Measurements from ENCODE around the gene FBXW10.
A peak's percentile ranks its signal among the peaks of the same experiment; 100 is the strongest.
"Not testable (repeated sequence)": the region's sequence is repeated elsewhere in the genome, so short reads cannot be mapped to it uniquely, and the experiment has no call there.

Gene FBXW10, protein sequence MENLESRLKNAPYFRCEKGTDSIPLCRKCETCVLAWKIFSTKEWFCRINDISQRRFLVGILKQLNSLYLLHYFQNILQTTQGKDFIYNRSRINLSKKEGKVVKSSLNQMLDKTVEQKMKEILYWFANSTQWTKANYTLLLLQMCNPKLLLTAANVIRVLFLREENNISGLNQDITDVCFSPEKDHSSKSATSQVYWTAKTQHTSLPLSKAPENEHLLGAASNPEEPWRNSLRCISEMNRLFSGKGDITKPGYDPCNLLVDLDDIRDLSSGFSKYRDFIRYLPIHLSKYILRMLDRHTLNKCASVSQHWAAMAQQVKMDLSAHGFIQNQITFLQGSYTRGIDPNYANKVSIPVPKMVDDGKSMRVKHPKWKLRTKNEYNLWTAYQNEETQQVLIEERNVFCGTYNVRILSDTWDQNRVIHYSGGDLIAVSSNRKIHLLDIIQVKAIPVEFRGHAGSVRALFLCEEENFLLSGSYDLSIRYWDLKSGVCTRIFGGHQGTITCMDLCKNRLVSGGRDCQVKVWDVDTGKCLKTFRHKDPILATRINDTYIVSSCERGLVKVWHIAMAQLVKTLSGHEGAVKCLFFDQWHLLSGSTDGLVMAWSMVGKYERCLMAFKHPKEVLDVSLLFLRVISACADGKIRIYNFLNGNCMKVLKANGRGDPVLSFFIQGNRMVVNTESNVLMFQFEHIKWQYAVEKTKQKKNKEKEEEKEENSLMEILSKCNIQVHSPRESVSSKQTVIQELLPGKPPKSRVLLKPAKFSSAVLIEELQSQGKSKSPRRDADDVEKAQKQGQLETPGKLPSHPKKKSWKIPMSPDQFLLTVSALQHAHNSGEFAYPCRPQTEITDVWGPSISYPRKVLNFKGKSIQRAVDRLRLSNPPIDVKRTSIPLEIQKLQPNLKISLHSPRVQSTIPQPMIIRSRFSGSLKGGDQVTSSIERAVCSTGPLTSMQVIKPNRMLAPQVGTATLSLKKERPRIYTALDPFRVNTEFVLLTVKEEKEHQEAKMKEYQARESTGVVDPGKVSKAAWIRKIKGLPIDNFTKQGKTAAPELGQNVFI

GRCh38 chr17:18743699-18744421, at the start of gene FBXW10:
Gene FBXW10 (plus strand): TSS chr17:18744054. CDS start chr17:18744245, 191 bp downstream.
- not testable (repeated sequence) for DNase-seq

GRCh38 chr17:18695143-18695542, 48.7 kb upstream of the FBXW10 start:
- not testable (repeated sequence) for DNase-seq

DNA sequence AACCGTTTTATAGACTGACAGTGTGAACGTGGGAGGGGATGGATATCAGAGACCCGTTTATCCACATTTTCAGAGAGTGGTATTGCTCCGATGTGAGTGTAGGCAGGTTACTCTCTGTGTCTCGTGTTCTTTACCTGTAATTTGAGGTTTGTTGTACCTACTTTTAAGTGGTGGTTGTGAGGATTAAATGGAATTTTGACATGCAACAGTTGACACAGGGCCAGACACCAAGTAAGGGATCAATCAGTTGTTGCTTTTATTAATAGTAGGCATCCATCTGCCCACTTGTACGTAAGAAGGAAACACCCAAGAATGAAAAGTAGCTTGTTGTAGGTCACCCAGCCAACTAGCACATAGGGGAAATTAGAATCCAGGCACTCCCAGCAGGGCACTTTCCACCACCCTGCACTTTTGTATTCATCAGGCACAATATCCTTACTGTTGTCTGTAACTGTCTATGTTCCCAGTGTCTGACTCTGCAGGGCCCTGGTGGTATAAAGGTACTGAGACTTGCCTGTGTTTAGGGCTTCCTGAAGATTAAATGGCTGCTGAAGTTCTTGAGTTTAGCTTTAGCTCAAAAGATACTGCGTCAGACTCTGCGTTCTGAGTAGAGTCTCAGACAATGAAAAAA, 45.3 kb upstream of the FBXW10 start:
- not testable (repeated sequence) for DNase-seq

DNA sequence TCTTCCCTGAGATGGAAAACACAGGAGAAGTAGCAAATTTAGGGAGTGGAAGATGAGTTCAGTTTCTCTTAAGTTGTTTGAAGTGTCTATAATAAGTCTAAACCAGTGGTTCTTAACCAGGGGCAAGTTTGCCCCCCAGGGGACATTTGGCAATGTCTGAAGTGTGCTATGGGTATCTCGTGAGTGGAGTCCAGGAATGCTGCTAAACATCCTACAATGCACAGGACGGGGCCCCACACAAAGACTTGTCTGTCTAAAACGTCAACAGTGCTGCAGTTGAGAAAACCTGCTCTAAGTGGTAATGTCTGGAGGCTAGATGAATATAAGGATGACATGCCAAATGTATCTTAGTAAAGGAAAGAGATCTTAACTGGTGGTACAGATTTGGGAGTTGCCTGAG, 37.9 kb upstream of the FBXW10 start:
- not testable (repeated sequence) for DNase-seq

DNA sequence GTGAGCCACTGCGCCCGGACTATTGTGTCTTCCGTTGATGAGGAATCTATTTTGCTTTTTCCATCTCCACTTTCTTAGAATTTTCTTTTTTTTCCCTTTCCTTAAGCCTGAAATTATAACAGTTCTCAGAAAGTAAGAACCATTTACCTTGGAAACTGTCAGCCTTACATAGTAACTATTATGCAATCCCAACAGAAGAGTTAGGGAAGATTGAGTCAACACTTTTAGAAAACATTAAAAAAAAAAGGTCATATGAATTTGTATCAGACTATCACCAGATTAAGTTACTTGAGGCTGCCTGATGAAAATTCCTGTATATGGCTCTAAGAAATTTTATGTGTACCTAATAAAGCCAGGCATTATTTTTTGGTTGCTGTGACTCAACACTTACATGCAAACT, 35.6 kb upstream of the FBXW10 start:
- not testable (repeated sequence) for DNase-seq

- peak in 1 of 2 donors; percentile 41 for DNase-seq
Measured at GRCh38 chr17:18712354-18712999, 31.4 kb upstream of the FBXW10 start.

GRCh38 chr17:18718643-18719427, 25.0 kb upstream of the FBXW10 start:
- DNase-seq: not testable (repeated sequence)

GRCh38 chr17:18719428-18720110, 24.3 kb upstream of the FBXW10 start:
- not testable (repeated sequence) for DNase-seq

DNA sequence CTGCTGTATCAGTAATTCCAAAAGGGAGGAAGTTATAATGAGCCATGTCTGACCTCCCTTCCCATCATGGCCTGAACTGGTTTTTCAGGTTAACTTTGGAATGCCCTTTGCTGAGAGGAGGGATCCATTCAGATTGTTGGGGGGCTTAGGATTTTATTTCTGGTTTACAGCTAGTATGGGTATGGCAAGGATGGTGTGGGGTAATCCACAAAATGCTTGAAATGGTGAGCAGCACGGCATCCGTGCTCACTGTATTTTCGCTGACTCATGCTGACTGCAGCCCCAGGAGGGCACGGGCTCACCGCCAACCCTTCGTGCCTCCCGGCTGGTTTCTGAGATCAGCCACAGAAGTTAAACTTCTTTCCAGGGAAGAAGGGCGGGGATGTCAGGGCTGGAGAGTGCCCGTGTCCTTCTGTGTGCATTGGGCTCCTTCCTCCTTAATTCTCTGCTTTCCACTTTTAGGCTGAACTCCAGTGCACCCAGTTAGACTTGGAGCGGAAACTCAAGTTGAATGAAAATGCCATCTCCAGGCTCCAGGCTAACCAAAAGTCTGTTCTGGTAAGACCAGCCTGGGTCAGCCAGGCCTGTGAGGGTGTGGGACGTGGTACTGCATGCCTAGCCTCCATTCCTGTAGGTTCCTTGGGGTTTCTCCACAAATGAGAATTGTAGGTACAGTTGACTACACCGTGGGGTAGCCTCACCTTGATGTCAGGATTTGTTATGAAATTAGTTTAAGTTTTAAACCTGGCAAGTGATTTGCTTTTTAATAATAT, 21.9 kb upstream of the FBXW10 start:
- not testable (repeated sequence) for DNase-seq

GRCh38 chr17:18722612-18723011, 21.2 kb upstream of the FBXW10 start:
- not testable (repeated sequence) for DNase-seq

DNA sequence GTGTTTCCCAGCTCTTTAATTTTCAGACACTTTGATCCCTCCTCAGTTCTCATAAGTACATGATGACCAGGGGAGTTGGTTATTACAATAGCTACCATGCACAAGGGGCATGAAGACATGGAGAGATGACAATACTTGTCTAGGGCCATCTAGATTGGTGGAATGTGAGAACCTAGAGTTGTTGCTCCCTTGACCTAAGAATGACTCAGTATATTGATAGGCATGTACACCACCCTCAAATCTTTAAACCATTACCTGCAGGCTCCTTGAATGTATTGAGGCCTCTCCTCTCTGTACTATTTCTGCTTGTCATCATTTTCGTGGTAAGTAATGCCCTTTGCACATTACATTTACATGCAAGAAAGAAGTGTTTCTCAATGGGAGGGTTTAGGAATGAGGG, 20.3 kb upstream of the FBXW10 start:
- not testable (repeated sequence) for DNase-seq

DNA sequence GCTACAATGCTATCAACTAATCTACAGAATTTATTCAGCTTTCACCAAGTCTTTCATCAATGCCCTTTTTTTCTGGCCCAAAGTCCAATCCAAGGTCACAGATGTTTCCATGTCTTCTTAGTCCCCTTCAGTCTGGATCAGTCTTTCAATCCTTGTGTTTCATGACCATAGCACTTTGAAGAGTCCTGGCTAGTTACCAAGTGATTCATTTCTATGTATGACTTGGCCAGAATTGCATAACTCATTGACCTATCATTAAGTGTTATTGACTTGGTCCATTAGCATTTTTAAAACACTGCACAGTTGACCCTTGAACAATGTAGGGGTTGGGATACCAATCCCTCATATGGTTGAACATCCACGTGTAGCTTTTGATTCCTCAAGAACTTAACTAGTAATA, 11.4 kb upstream of the FBXW10 start:
- DNase-seq: not testable (repeated sequence)

DNA sequence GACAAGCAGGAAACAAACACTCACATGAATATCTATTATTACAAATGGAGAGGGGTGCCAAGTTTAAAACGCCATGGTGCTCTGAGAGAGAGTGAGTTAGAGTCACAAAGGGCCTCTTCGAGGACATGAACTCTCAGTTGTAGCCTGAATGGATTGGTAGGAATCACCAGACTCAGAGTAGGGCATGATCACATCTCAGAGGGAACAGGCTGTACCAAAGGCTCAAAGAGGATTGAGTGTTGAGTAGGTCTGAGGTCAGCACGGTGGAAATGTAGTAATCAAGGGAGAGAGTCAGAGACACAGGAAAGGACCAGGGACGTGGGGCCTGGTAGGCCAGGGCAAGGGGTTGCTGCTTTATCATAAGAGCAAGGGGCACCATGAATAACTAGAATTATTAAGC, 10.5 kb upstream of the FBXW10 start:
- DNase-seq: not testable (repeated sequence)

GRCh38 chr17:18739616-18740391, 4.0 kb upstream of the FBXW10 start:
- DNase-seq: not testable (repeated sequence)

DNA sequence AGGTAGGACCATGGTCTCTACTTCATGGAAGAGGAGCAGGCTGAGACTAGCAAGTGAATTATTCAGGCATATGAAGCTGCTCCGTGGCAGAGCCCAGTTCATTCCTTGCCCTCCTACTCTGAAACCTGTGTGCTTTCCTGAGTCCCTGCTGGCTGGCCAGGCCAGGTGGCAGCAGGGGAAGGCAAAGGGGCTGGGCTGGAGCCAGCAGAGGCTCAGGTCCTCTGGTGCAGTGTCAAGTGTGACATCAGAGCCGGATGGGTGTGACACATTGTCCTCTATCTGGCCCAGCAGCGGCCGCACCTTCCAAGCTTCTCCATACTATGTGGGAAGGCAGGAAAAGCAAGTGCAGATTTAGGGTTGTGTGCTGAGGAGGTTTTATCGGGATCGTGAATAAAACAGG, 2.6 kb upstream of the FBXW10 start:
- DNase-seq: not testable (repeated sequence)

GRCh38 chr17:18744726-18745125, 872 bp downstream of the FBXW10 start:
- DNase-seq: not testable (repeated sequence)

GRCh38 chr17:18746551-18746950, 2.7 kb downstream of the FBXW10 start:
- not testable (repeated sequence) for DNase-seq

DNA sequence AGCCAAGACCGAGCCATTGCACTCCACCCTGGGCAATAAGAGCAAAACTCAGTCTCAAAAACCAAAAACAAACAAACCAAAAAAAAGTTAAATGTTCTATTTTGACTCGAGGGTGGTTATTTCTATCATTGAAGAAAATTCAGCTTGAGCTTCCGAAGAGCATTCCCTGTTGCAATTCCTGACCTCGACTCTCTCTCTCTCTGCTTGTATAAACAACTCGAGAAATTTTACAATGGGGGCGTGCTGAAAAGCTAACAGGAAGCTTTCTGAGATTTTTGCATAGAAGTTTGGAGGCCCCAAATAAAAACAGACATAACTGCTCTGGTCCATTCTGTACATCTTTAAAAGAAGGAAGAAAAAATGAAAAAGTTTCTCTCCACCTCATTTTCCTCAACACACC, 3.6 kb downstream of the FBXW10 start:
- not testable (repeated sequence) for DNase-seq
